DND-41 (cell line): ENCODE measurements around the gene PTPN4.

Experiments
- ATAC-seq: fragments of 200-7000 bp; cut with Tn5 transposase; 3 replicates; pipeline ENCODE4 v1.9.1; 2021; ENCODE audit warnings: low read depth; ENCODE audit not compliant: insufficient read depth
- DNase-seq: peaks from one replicate; pipeline ENCODE4 v3.0.0-alpha.2; 2020
- H2AFZ ChIP-seq: 2 replicates; pipeline ENCODE4 v1.6.0; 2012; ENCODE audit warnings: low read depth, low read length
- H3K27ac ChIP-seq: 2 replicates; pipeline ENCODE4 v1.5.1; 2012; ENCODE audit warnings: low read length, inconsistent platforms
- H3K27me3 ChIP-seq: fragments of 200-600 bp; sonication (generic); 2 replicates; pipeline ENCODE4 v1.6.0; 2012; ENCODE audit warnings: low read length, mild to moderate bottlenecking, inconsistent platforms; ENCODE audit not compliant: insufficient read depth, poor library complexity
- H3K36me3 ChIP-seq: 2 replicates; pipeline ENCODE4 v1.5.1; 2012; ENCODE audit warnings: low read length, inconsistent platforms; ENCODE audit not compliant: insufficient read depth
- H3K4me1 ChIP-seq: 2 replicates; pipeline ENCODE4 v1.5.1; 2012; ENCODE audit warnings: mild to moderate bottlenecking, low read length; ENCODE audit not compliant: insufficient read depth
- H3K4me2 ChIP-seq: 2 replicates; pipeline ENCODE4 v1.6.0; 2012; ENCODE audit warnings: mild to moderate bottlenecking, moderate library complexity, low read length, inconsistent platforms; ENCODE audit not compliant: insufficient read depth
- H3K4me3 ChIP-seq, 2 experiments: fragments of 200-600 bp in 1 of 2; shearing (Covaris generic) in 1 of 2; 2 replicates each; pipeline ENCODE4 v1.5.1; 2012 to 2016; ENCODE audit warnings: inconsistent platforms in 2 of 2, low read length in 2 of 2, mild to moderate bottlenecking in 2 of 2, low read depth in 1 of 2, moderate library complexity in 1 of 2
- H3K79me2 ChIP-seq: 2 replicates; pipeline ENCODE4 v1.6.0; 2012; ENCODE audit warnings: low read length, inconsistent platforms; ENCODE audit not compliant: insufficient read depth
- H3K9ac ChIP-seq: 2 replicates; pipeline ENCODE4 v1.6.0; 2012; ENCODE audit warnings: low read depth, mild to moderate bottlenecking, inconsistent platforms, low read length, moderate library complexity
- H3K9me3 ChIP-seq: 2 replicates; pipeline ENCODE4 v1.5.1; 2012; ENCODE audit warnings: low read length, moderate library complexity, mild to moderate bottlenecking, inconsistent platforms; ENCODE audit not compliant: insufficient read depth, severe bottlenecking
- H4K20me1 ChIP-seq: 2 replicates; pipeline ENCODE4 v1.6.0; 2012; ENCODE audit warnings: low read length; ENCODE audit not compliant: insufficient read depth
- EZH2 ChIP-seq: IDR thresholded peaks from 3 replicates; pipeline ENCODE4 v1.6.1; 2012; ENCODE audit warnings: borderline replicate concordance, low read depth, mild to moderate bottlenecking, moderate library complexity, low read length, inconsistent platforms; ENCODE audit not compliant: severe bottlenecking
- TF ChIP-seq, protein P1 (sequence below): IDR thresholded peaks from 2 replicates; pipeline ENCODE4 v1.5.1; 2012; ENCODE audit warnings: borderline replicate concordance, low read length, moderate library complexity, mild to moderate bottlenecking; ENCODE audit not compliant: poor library complexity, severe bottlenecking; ENCODE audit errors: extremely low read depth

The PTPN4 gene

DNA sequence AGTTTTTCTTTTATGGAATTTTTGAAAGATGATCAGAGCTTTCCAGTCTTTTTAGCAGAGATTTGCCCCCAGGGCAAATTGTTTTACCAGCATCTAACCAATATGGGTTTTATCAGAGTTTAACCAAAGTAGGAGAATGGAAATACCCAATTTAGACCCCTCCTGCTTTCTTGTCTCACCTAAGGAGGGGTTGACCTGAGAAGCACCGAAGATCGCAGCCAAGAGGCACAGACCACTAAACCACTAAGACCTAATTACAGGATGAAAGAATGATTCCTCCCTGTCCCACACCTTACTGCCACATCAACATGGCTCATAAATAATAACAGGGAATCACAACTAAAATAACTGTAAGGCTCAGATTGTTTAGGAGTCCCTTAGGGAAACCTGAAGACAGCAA is 141.3 kb downstream of the PTPN4 start:
- no peak overlapping the region for H3K9ac ChIP-seq
- no peaks in the 10 kb centered on the region for H3K27me3 ChIP-seq
- no peak overlapping the region for H3K4me2 ChIP-seq
- ATAC-seq (no peak), DNase-seq (no peak)
- no peak overlapping the region for H3K4me3 ChIP-seq
- peaks cover 38% of the 10 kb centered on the region for H3K36me3 ChIP-seq
- no peaks in the 10 kb centered on the region for H3K79me2 ChIP-seq
- TF ChIP-seq EZH2 = no peak
- TF ChIP-seq, protein P1, sequence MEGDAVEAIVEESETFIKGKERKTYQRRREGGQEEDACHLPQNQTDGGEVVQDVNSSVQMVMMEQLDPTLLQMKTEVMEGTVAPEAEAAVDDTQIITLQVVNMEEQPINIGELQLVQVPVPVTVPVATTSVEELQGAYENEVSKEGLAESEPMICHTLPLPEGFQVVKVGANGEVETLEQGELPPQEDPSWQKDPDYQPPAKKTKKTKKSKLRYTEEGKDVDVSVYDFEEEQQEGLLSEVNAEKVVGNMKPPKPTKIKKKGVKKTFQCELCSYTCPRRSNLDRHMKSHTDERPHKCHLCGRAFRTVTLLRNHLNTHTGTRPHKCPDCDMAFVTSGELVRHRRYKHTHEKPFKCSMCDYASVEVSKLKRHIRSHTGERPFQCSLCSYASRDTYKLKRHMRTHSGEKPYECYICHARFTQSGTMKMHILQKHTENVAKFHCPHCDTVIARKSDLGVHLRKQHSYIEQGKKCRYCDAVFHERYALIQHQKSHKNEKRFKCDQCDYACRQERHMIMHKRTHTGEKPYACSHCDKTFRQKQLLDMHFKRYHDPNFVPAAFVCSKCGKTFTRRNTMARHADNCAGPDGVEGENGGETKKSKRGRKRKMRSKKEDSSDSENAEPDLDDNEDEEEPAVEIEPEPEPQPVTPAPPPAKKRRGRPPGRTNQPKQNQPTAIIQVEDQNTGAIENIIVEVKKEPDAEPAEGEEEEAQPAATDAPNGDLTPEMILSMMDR = no peak
- H3K27ac ChIP-seq = no peak overlapping the region
- H4K20me1 ChIP-seq = no peaks in the 10 kb centered on the region
- H3K4me1 ChIP-seq = no peaks in the 10 kb centered on the region
- H3K9me3 ChIP-seq = peaks cover 6% of the 10 kb centered on the region
- H2AFZ ChIP-seq = no peak overlapping the region

DNA sequence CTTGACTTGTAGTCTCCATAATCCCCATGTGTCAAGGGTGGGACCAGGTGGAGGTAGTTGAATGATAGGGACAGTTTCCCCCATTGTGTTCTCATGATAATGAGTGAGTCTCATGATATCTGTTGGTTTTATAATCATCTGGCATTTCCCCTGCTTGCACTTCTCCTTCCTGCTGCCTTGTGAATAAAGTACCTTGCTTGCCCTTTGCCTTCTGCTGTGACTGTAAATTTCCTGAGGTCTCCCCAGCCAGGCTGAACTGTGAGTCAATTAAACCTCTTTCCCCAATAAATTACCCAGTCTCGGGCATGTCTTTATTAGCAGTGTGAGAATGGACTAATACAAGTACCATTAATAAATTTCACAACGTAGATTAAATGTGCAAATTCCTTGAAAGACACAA is 150.8 kb downstream of the PTPN4 start:
- DNase-seq = no peak
- TF ChIP-seq, protein P1 = no peak
- TF ChIP-seq EZH2 = no peak

DNA sequence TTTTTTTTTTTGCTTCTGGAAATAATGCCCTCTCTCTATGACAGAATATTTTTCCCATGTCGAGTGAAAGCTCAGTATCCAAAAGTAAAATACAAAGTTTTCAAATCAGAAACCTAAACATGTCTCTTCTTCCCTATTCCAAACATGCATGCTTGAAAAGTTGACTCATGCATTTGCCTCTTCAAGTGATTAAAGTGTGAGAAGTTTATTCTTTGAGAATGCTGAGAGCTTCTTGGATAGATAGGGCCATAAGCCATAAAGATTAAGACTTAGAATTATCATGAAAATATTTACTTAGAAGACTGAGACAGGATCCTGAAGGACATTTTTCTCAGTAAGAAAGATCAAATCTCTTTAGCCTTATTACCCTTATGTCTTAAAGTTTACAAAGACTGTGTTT is 154.5 kb downstream of the PTPN4 start:
- no peak for DNase-seq
- H3K4me2 ChIP-seq = no peak overlapping the region
- H3K27ac ChIP-seq = no peak overlapping the region
- no peaks in the 10 kb centered on the region for H3K79me2 ChIP-seq
- H3K9me3 ChIP-seq = no peaks in the 10 kb centered on the region
- H3K36me3 ChIP-seq = no peaks in the 10 kb centered on the region
- no peak overlapping the region for H3K4me3 ChIP-seq
- no peak overlapping the region for H2AFZ ChIP-seq
- TF ChIP-seq, protein P1 = no peak
- no peak for TF ChIP-seq EZH2
- no peak for ATAC-seq
- no peaks in the 10 kb centered on the region for H3K27me3 ChIP-seq
- H3K9ac ChIP-seq = no peak overlapping the region
- H3K4me1 ChIP-seq = no peaks in the 10 kb centered on the region
- no peaks in the 10 kb centered on the region for H4K20me1 ChIP-seq

More for the DNA sequence above, 150.8 kb downstream of the PTPN4 start:
- H2AFZ ChIP-seq = no peak overlapping the region
- no peaks in the 10 kb centered on the region for H3K4me1 ChIP-seq
- H3K27me3 ChIP-seq = no peaks in the 10 kb centered on the region
- no peaks in the 10 kb centered on the region for H3K9me3 ChIP-seq
- no peaks in the 10 kb centered on the region for H4K20me1 ChIP-seq
- no peak overlapping the region for H3K4me2 ChIP-seq
- H3K79me2 ChIP-seq = no peaks in the 10 kb centered on the region
- no peak overlapping the region for H3K27ac ChIP-seq
- H3K4me3 ChIP-seq = no peak overlapping the region
- H3K9ac ChIP-seq = no peak overlapping the region
- ATAC-seq = no peak
- H3K36me3 ChIP-seq = no peaks in the 10 kb centered on the region

DNA sequence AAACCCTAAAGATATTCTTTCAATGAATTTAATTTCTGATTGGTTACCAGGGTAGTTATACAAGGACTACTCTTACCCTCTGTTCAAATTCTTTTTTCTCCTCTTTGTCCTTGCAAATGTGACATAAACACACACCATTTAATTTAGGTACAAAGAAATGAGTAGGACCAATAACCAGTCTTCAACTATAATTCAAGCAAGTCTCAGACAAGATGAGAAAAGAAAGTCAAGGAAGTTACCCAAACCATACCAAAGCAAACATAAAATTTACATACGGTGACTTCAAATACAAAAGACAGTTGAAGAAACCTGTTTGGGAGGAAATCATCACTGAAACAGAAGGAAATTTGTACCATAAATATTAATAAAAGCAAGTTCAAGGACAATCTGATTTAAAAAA is 162.1 kb downstream of the PTPN4 start:
- no peak for DNase-seq
- TF ChIP-seq, protein P1 = no peak
- TF ChIP-seq EZH2 = no peak
- Histone ChIP-seq H4K20me1 (no peaks in the 10 kb centered on the region), H3K79me2 (no peaks in the 10 kb centered on the region), H3K36me3 (no peaks in the 10 kb centered on the region), H3K9ac (no peak overlapping the region), H3K9me3 (no peaks in the 10 kb centered on the region), H3K4me2 (no peak overlapping the region), H3K27me3 (no peaks in the 10 kb centered on the region), H3K27ac (no peak overlapping the region), H3K4me3 (no peak overlapping the region), H2AFZ (no peak overlapping the region), H3K4me1 (no peaks in the 10 kb centered on the region)
- no peak for ATAC-seq
